ENCODE results near the gene EPHB4.

The EPHB4 gene

DNA sequence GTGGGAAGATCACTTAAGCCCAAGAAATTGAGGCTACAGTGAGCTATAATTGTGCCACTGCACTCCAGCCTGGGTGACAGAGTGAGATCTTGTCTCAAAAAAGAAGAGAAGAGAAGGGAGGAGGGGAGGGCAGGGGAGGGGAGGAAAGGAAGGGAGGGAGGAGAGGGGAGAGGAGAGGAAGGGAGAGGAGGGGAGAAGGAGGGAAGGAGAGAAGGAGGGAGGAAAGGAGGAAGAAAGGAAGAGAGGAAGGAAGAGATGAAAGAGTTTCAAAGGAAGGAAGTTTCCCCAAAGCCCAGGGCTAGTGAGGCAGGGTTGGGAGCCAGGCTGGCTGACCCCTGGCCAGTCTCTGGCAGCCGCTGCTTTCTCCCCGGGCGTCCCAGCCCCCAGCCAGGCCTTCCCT lies 32.6 kb downstream of the EPHB4 start:
- TF ChIP-seq, protein P1, sequence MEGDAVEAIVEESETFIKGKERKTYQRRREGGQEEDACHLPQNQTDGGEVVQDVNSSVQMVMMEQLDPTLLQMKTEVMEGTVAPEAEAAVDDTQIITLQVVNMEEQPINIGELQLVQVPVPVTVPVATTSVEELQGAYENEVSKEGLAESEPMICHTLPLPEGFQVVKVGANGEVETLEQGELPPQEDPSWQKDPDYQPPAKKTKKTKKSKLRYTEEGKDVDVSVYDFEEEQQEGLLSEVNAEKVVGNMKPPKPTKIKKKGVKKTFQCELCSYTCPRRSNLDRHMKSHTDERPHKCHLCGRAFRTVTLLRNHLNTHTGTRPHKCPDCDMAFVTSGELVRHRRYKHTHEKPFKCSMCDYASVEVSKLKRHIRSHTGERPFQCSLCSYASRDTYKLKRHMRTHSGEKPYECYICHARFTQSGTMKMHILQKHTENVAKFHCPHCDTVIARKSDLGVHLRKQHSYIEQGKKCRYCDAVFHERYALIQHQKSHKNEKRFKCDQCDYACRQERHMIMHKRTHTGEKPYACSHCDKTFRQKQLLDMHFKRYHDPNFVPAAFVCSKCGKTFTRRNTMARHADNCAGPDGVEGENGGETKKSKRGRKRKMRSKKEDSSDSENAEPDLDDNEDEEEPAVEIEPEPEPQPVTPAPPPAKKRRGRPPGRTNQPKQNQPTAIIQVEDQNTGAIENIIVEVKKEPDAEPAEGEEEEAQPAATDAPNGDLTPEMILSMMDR (IDR thresholded peaks at IDR 0.05): no peak
- no peak for TF ChIP-seq ZFX (IDR thresholded peaks at IDR 0.05; ENCODE audit: borderline replicate concordance)
- no peak overlapping the region for H3K27ac ChIP-seq

GRCh38 chr7:100793806-100794660 lies 33.3 kb downstream of the EPHB4 start:
- TF ChIP-seq ZFX (IDR thresholded peaks at IDR 0.05; ENCODE audit: borderline replicate concordance): no peak
- TF ChIP-seq, protein P1 (IDR thresholded peaks at IDR 0.05): no peak
- no peak overlapping the region for H3K27ac ChIP-seq

DNA sequence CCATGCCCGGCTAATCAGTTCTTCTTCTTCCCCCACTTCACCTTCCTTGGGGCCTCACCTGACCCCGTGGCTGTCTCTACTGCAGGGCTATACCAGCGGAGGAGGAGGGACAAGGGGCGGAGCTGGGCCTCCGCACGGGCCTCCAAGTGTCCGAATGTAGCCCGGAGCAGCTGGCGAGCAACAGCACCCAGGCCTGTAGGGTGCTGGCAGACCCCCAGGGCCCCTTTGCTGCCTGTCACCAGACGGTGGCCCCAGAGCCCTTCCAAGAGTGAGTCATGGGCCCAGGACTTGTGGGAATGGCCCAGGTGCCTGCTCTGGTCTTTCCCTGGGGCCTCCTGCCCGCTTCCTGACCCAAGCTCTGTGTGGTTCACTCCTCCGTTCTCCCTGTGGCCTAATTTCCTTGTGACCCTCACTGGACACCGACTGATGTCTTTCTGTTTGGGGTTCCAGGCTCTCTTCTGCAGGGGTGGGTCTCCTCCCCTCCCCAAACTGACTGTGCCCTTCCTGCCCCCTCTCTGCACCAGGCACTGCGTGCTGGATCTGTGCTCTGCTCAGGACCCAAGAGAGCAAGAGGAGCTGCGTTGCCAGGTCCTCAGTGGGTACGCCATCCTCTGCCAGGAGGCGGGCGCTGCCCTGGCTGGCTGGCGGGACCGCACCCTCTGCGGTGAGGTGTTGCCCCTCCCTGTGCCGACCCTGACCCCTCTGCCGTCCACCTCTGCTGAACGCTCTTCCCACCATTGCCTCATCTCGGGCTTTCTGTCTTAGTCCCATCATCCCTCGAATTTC lies 35.2 kb downstream of the EPHB4 start:
- TF ChIP-seq, protein P1 (IDR thresholded peaks at IDR 0.05): no peak
- TF ChIP-seq ZFX (IDR thresholded peaks at IDR 0.05; ENCODE audit: borderline replicate concordance): no peak
- H3K27ac ChIP-seq: no peak overlapping the region

- TF ChIP-seq, protein P1 (IDR thresholded peaks at IDR 0.05): peak; percentile 36
- no peak for TF ChIP-seq ZFX (IDR thresholded peaks at IDR 0.05; ENCODE audit: borderline replicate concordance)
- H3K27ac ChIP-seq: no peak overlapping the region
Measured at GRCh38 chr7:100789055-100789454, 38.3 kb downstream of the EPHB4 start.

DNA sequence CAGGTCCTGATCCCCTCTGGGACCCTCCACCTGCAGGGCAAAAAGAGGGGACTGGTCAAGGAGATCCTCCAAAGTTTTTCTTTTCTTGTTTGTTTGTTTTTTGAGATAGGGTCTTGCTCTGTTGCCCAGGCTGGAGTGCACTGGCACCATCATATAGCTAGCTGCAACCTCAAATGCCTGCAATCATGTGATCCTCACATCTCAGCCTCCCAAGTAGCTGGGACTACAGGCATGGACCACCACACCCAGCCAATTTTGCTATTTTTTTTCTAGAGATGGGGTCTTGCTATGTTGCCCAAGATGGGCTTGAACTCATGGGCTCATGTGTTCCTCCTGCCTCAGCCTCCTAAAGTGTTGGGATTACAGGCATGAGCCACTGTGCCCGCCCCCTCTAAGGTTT lies 41.0 kb downstream of the EPHB4 start:
- TF ChIP-seq ZFX (IDR thresholded peaks at IDR 0.05; ENCODE audit: borderline replicate concordance): no peak
- TF ChIP-seq, protein P1 (IDR thresholded peaks at IDR 0.05): no peak

DNA sequence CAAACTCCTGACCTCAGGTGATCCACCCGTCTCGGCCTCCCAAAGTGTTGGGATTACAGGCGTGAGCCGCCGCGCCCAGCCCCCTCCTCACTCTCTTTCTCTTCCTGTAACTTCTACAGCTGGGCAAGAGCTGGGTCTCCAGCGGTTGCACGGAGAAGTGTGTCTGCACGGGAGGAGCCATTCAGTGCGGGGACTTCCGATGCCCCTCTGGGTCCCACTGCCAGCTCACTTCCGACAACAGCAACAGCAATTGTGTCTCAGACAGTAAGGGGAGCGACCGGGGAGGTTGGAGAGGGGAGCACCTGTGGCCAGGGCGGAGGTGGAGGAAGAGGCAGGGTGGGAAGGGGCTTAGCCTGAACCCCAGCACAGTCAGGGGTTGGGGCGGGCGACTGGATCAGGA lies 41.4 kb downstream of the EPHB4 start:
- TF ChIP-seq, protein P1 (IDR thresholded peaks at IDR 0.05): no peak
- no peak for TF ChIP-seq ZFX (IDR thresholded peaks at IDR 0.05; ENCODE audit: borderline replicate concordance)
- no peak overlapping the region for H3K27ac ChIP-seq

More for the DNA sequence above, 41.0 kb downstream of the EPHB4 start:
- H3K27ac ChIP-seq: no peak overlapping the region

DNA sequence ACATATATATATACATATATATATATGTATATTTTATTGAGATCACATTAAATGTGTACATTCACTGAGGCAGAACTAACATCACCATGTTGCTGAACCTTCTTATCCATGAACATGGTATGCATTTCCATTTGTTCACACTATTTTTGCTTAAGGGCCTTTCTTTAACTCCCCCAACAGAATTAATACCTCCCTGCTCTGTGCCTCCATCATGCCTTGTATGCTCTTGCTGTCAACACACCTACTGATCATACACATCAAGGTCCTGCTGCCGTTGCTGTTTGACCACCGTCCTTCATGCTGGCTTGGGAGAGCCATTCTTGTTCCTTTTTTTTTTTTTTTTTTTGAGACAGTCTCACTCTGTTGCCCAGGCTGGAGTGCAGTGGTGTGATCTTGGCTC lies 43.5 kb downstream of the EPHB4 start:
- TF ChIP-seq, protein P1 (IDR thresholded peaks at IDR 0.05): no peak
- no peak for TF ChIP-seq ZFX (IDR thresholded peaks at IDR 0.05; ENCODE audit: borderline replicate concordance)
- no peak overlapping the region for H3K27ac ChIP-seq
